ENCODE results near the gene FNDC8. TPM values are rescaled to one million over a fixed set of nuclear protein-coding genes. Genes with fewer than 3 reads are reported as not detected.

Gene FNDC8
- total and polyA plus RNA-seq, 9 of the 15 experiments (the other 6 are each of a cell fraction or from before 2014, with no cell fraction given) = 0.04 TPM; not detected in 8

DNA sequence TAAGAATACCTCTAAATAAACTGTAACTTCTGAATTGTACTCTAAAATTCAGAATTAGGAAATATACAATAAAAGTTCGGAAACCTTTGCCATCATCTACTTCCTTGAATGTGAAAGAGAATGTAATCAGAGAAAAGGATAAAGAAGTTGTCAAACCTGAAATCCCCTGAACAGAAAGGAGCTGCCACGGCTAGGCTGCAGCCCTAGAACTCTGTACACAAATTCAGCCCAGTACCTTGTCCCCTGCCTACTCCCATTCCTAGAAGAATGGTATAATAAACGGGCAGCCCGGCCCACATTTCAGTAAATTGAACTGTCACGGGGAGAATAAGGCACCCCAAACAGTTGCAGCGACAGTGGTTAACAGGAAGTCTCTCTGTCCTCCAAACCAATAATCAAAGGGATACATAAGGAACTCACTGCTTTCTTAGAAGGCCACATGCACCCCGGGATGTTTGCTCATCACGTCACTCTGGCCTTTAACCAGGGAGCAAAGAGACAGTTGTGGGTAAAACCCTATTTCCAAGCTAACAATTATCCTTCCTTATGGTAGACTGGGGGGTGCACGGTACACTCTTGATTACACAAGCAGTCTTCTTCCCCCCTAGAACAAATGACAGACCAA, 33.6 kb upstream of the FNDC8 start (continued):
- TF ChIP-seq, protein P1, sequence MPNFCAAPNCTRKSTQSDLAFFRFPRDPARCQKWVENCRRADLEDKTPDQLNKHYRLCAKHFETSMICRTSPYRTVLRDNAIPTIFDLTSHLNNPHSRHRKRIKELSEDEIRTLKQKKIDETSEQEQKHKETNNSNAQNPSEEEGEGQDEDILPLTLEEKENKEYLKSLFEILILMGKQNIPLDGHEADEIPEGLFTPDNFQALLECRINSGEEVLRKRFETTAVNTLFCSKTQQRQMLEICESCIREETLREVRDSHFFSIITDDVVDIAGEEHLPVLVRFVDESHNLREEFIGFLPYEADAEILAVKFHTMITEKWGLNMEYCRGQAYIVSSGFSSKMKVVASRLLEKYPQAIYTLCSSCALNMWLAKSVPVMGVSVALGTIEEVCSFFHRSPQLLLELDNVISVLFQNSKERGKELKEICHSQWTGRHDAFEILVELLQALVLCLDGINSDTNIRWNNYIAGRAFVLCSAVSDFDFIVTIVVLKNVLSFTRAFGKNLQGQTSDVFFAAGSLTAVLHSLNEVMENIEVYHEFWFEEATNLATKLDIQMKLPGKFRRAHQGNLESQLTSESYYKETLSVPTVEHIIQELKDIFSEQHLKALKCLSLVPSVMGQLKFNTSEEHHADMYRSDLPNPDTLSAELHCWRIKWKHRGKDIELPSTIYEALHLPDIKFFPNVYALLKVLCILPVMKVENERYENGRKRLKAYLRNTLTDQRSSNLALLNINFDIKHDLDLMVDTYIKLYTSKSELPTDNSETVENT (CRISPR knock-in tag; IDR thresholded peaks at IDR 0.05) = no peak
- TF ChIP-seq ZNF134 (CRISPR knock-in tag; conservative IDR thresholded peaks at IDR 0.05) (no peak), ZC3H4 (CRISPR knock-in tag; IDR thresholded peaks at IDR 0.05; ENCODE audit: borderline replicate concordance) (no peak), ZKSCAN3 (CRISPR knock-in tag; IDR thresholded peaks at IDR 0.05) (no peak)
- TF ChIP-seq, protein P2, sequence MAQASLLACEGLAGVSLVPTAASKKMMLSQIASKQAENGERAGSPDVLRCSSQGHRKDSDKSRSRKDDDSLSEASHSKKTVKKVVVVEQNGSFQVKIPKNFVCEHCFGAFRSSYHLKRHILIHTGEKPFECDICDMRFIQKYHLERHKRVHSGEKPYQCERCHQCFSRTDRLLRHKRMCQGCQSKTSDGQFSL (CRISPR knock-in tag; IDR thresholded peaks at IDR 0.05) = 0 out of 2 replicates have a peak, but pooled peaks have one; percentile 29
- TF ChIP-seq, protein P2 (tag; IDR thresholded peaks at IDR 0.05) = no peak
- TF ChIP-seq, protein P3, sequence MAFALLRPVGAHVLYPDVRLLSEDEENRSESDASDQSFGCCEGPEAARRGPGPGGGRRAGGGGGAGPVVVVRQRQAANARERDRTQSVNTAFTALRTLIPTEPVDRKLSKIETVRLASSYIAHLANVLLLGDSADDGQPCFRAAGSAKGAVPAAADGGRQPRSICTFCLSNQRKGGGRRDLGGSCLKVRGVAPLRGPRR (CRISPR knock-in tag; IDR thresholded peaks at IDR 0.05) = no peak
